Measurements from ENCODE around the gene RAB23.
"Not testable (repeated sequence)": the region's sequence is repeated elsewhere in the genome, so short reads cannot be mapped to it uniquely, and the experiment has no call there.

The RAB23 gene

GRCh38 chr6:57246307-57246706 is 24.2 kb upstream of the RAB23 start:
- TF ChIP-seq, protein P1, sequence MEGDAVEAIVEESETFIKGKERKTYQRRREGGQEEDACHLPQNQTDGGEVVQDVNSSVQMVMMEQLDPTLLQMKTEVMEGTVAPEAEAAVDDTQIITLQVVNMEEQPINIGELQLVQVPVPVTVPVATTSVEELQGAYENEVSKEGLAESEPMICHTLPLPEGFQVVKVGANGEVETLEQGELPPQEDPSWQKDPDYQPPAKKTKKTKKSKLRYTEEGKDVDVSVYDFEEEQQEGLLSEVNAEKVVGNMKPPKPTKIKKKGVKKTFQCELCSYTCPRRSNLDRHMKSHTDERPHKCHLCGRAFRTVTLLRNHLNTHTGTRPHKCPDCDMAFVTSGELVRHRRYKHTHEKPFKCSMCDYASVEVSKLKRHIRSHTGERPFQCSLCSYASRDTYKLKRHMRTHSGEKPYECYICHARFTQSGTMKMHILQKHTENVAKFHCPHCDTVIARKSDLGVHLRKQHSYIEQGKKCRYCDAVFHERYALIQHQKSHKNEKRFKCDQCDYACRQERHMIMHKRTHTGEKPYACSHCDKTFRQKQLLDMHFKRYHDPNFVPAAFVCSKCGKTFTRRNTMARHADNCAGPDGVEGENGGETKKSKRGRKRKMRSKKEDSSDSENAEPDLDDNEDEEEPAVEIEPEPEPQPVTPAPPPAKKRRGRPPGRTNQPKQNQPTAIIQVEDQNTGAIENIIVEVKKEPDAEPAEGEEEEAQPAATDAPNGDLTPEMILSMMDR (IDR thresholded peaks at IDR 0.05; ENCODE audit: borderline replicate concordance, control extremely low read depth, extremely low read depth, insufficient read depth, missing control alignments) = no peak
- in situ Hi-C loops (cut with MboI; ENCODE audit: low sequenced_read_pairs, unreplicated experiment) = no loop called here
- no peak for DNase-seq (ENCODE audit: low spot score)

GRCh38 chr6:57243954-57244353 is 21.8 kb upstream of the RAB23 start:
- no peak for DNase-seq (ENCODE audit: low spot score)
- in situ Hi-C loops (cut with MboI; ENCODE audit: low sequenced_read_pairs, unreplicated experiment) = no loop called here
- TF ChIP-seq, protein P1 (IDR thresholded peaks at IDR 0.05; ENCODE audit: borderline replicate concordance, control extremely low read depth, extremely low read depth, insufficient read depth, missing control alignments) = no peak

- DNase-seq (ENCODE audit: low spot score); in situ Hi-C loops (cut with MboI; ENCODE audit: low sequenced_read_pairs, unreplicated experiment): not testable (repeated sequence)
These were observed 21.4 kb upstream of the RAB23 start for GRCh38 chr6:57243526-57243925.

GRCh38 chr6:57242505-57242904 is 20.4 kb upstream of the RAB23 start:
- DNase-seq (ENCODE audit: low spot score) = no peak
- TF ChIP-seq, protein P1 (IDR thresholded peaks at IDR 0.05; ENCODE audit: borderline replicate concordance, control extremely low read depth, extremely low read depth, insufficient read depth, missing control alignments) = no peak
- in situ Hi-C loops (cut with MboI; ENCODE audit: low sequenced_read_pairs, unreplicated experiment) = no loop called here

- in situ Hi-C loops (cut with MboI; ENCODE audit: low sequenced_read_pairs, unreplicated experiment) = no loop called here
- DNase-seq (ENCODE audit: low spot score) = no peak
- TF ChIP-seq, protein P1 (IDR thresholded peaks at IDR 0.05; ENCODE audit: borderline replicate concordance, control extremely low read depth, extremely low read depth, insufficient read depth, missing control alignments) = no peak
These were observed 4.1 kb upstream of the RAB23 start for GRCh38 chr6:57226221-57226620.

DNA sequence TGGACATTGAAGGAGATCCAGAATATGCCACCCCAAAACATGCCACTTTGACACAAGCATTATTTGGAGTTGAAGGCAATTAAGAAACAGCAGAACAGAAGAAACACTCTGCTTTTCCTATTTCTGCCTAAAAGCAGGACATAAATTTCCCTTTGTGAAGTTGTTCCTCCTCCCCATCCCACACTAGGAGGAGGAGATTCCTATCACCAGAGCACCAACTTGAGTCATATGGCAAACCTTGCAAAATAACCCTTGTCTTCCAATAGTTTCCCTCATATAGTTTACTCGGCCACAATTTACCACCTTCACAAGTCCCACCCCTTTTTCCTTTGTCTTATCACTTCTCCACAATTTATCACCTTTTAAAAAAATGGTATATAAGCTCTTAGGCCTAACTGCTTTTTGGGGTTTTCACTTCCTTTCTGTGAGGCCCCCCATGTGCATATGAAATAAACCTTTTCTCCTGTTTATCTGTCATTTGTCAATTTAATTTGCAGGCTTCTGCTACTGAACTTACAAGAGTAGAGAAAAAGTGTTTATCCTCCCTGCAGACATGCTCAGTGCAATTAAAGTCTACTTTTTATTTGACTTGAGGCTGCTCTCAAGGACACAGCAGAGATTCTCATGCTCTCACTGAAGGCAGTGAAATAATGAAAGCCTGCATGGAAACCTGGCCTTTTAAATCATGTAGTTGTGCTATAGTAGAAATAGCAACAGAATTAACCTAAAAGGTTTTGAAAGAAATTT is 2.8 kb upstream of the RAB23 start:
- no peak for DNase-seq (ENCODE audit: low spot score)
- in situ Hi-C loops (cut with MboI; ENCODE audit: low sequenced_read_pairs, unreplicated experiment) = no loop called here

DNA sequence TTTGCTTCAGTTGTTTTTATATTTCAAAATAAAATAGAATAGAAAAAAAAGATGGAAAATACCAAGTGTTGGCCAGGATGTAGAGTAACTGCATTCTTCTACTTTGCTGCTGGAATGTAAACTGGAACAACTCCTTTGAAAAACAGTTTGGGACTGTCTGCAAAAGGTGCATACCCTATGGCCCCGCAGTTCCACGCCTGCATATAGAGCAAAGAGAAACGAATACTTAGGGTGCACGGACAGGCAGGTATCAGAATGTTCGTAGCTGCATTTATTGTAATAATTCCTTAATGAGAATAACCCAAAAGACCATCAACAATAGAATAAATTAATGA is 603 bp upstream of the RAB23 start:
- in situ Hi-C loops (cut with MboI; ENCODE audit: low sequenced_read_pairs, unreplicated experiment) = no loop called here
- no peak for DNase-seq (ENCODE audit: low spot score)
- TF ChIP-seq, protein P1 (IDR thresholded peaks at IDR 0.05; ENCODE audit: borderline replicate concordance, control extremely low read depth, extremely low read depth, insufficient read depth, missing control alignments) = no peak

More for the DNA sequence above, 2.8 kb upstream of the RAB23 start:
- TF ChIP-seq, protein P1 (IDR thresholded peaks at IDR 0.05; ENCODE audit: borderline replicate concordance, control extremely low read depth, extremely low read depth, insufficient read depth, missing control alignments) = no peak
